MM.1S (cell line): ENCODE data around the gene RGR.

Source experiments
- DNase-seq: peaks from one replicate; pipeline ENCODE4 v3.0.0-alpha.2; 2015
- H2AFZ ChIP-seq: fragments of 300-600 bp; sonication (generic); 2 replicates; pipeline ENCODE4 v1.6.0; 2016; ENCODE audit warnings: antibody characterized with exemption, low read length
- H3F3A ChIP-seq: fragments of 300-600 bp; sonication (generic); 2 replicates; pipeline ENCODE4 v1.6.1; 2016; ENCODE audit warnings: mild to moderate bottlenecking, antibody characterized with exemption, low read length, moderate library complexity, mixed read lengths; ENCODE audit not compliant: insufficient read depth
- H3K27ac ChIP-seq: fragments of 300-600 bp; sonication (generic); 2 replicates; pipeline ENCODE4 v1.5.1; 2016; ENCODE audit warnings: mild to moderate bottlenecking, low read length
- H3K27me3 ChIP-seq: fragments of 300-600 bp; sonication (generic); replicated peaks from 2 replicates; pipeline ENCODE4 v1.6.0; 2016; ENCODE audit warnings: low read length; ENCODE audit not compliant: insufficient read depth
- H3K36me3 ChIP-seq: fragments of 300-600 bp; sonication (generic); replicated peaks from 2 replicates; pipeline ENCODE4 v1.6.1; 2016; ENCODE audit warnings: mild to moderate bottlenecking, low read length, mixed read lengths; ENCODE audit not compliant: insufficient read depth
- H3K4me1 ChIP-seq: fragments of 300-600 bp; sonication (generic); 2 replicates; pipeline ENCODE4 v1.6.1; 2016; ENCODE audit warnings: low read length, mixed read lengths
- H3K4me2 ChIP-seq: fragments of 300-600 bp; sonication (generic); 2 replicates; pipeline ENCODE4 v1.6.0; 2016; ENCODE audit warnings: low read depth, low read length
- H3K4me3 ChIP-seq: fragments of 300-600 bp; sonication (generic); 2 replicates; pipeline ENCODE4 v1.5.1; 2016; ENCODE audit warnings: low read length, mixed read lengths
- H3K79me2 ChIP-seq: fragments of 300-600 bp; sonication (generic); 2 replicates; pipeline ENCODE4 v1.6.1; 2016; ENCODE audit warnings: mixed run types, low read length, mixed read lengths
- H3K9ac ChIP-seq: fragments of 300-600 bp; sonication (generic); 2 replicates; pipeline ENCODE4 v1.6.1; 2016; ENCODE audit warnings: low read length, mixed read lengths
- H3K9me2 ChIP-seq: fragments of 300-600 bp; sonication (generic); replicated peaks from 2 replicates; pipeline ENCODE4 v1.6.1; 2016; ENCODE audit warnings: mild to moderate bottlenecking, low read length, mixed read lengths; ENCODE audit not compliant: insufficient read depth
- H3K9me3 ChIP-seq: fragments of 300-600 bp; sonication (generic); replicated peaks from 2 replicates; pipeline ENCODE4 v1.6.1; 2016; ENCODE audit warnings: mild to moderate bottlenecking, low read length, mixed read lengths; ENCODE audit not compliant: insufficient read depth
- H4K20me1 ChIP-seq: fragments of 300-600 bp; sonication (generic); 2 replicates; pipeline ENCODE4 v1.6.1; 2016; ENCODE audit warnings: mild to moderate bottlenecking, low read length, moderate library complexity, mixed read lengths; ENCODE audit not compliant: insufficient read depth
- EZH2 ChIP-seq: fragments of 300-600 bp; sonication (generic); optimal IDR thresholded peaks from 2 replicates; pipeline ENCODE3; 2017; ENCODE audit warnings: low read depth, mild to moderate bottlenecking, antibody characterized with exemption, low read length, mixed read lengths
- EZH2phosphoT487 ChIP-seq: fragments of 300-600 bp; sonication (generic); IDR thresholded peaks from 2 replicates; pipeline ENCODE4 v1.6.1; 2018; ENCODE audit warnings: antibody characterized with exemption, low read length
- TF ChIP-seq, protein P1 (sequence below): fragments of 300-600 bp; sonication (generic); IDR thresholded peaks from 2 replicates; pipeline ENCODE4 v1.5.1; 2016; ENCODE audit warnings: antibody characterized with exemption, low read length, mixed read lengths

Gene RGR

DNA sequence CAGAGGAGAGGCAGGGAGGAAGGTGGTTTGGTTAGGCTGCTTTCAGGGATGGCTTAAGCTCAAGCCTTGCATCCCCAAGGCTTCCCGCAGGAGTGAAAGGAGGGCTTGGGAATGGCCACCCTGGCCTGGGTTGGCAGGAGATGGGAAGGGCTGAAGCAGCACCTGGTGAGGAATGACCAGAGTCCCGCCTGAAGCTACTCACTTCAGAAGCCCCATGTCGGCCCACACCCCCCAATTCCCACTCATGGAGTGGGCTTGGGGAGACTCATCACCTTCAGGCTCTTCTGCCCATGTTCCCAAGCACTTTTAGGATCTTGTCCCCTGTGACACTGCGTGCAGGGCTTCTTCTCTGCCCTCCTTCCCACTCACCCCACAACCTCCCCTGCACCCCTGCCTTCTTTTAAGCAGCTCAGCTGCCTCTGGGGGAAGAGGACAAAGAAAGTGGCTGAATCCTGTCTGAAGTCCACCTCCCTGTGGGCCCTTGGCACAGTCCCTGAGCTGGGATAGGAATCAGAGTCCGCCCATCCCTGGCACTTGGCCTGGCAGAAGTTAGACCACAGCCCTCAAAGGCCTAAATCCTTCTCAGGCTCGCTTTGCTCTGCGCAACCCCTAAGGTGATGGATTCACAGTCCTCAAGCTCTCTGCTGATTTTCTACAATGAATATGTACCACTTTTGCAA lies 16.5 kb downstream of the RGR start:
- Histone ChIP-seq H3K4me2 (no peak overlapping the region), H2AFZ (no peak overlapping the region), H4K20me1 (no peaks in the 10 kb centered on the region), H3F3A (no peaks in the 10 kb centered on the region), H3K27me3 (no peaks in the 10 kb centered on the region), H3K27ac (no peak overlapping the region), H3K36me3 (no peaks in the 10 kb centered on the region), H3K4me1 (no peaks in the 10 kb centered on the region), H3K79me2 (no peaks in the 10 kb centered on the region), H3K9me2 (no peaks in the 10 kb centered on the region), H3K9ac (no peak overlapping the region), H3K4me3 (no peak overlapping the region), H3K9me3 (no peaks in the 10 kb centered on the region)
- no peak for DNase-seq
- TF ChIP-seq EZH2phosphoT487 (no peak), EZH2 (no peak)
- TF ChIP-seq, protein P1, sequence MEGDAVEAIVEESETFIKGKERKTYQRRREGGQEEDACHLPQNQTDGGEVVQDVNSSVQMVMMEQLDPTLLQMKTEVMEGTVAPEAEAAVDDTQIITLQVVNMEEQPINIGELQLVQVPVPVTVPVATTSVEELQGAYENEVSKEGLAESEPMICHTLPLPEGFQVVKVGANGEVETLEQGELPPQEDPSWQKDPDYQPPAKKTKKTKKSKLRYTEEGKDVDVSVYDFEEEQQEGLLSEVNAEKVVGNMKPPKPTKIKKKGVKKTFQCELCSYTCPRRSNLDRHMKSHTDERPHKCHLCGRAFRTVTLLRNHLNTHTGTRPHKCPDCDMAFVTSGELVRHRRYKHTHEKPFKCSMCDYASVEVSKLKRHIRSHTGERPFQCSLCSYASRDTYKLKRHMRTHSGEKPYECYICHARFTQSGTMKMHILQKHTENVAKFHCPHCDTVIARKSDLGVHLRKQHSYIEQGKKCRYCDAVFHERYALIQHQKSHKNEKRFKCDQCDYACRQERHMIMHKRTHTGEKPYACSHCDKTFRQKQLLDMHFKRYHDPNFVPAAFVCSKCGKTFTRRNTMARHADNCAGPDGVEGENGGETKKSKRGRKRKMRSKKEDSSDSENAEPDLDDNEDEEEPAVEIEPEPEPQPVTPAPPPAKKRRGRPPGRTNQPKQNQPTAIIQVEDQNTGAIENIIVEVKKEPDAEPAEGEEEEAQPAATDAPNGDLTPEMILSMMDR = no peak

DNA sequence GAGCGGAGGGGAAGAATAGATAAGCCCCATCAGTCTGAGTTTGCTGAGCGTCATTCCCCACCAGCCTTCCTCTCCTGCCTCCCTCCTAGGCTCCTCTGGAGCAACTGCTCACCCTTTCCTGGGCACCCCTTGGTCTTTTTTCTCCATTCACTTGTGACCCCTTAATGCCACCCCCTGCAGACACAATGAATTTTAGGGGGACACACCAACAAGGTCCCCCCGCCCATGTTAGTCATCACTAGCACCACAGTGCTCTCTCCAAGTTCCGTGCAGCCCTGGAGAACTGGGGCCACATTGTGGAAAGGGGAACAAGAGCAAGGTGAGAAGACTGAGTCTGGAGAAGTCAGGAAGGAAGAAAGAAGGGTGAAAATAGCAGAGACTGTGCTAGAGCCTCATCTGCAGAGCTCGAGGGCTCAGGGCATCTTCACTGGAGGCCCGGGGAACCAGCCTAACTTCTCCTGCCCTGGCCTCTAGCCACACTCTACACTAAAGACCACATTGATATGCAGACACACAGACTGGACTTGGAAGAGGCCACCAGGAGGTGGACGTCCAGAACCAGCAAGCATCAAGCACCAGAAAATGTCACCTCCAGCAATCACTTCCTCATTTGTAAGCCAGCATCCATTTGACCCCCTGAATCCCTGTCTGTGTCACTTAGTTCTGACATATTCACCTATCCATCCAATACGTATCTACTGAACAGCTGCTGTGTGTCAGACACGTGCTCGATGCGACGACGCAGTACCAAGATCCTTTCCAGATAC lies 17.5 kb downstream of the RGR start:
- no peak overlapping the region for H2AFZ ChIP-seq

GRCh38 chr10:84263716-84264115 lies 18.9 kb downstream of the RGR start:
- Histone ChIP-seq H3K4me2 (no peak overlapping the region), H3K4me1 (no peaks in the 10 kb centered on the region), H3K27ac (no peak overlapping the region), H3K27me3 (no peaks in the 10 kb centered on the region), H3K9me2 (no peaks in the 10 kb centered on the region), H3K9me3 (no peaks in the 10 kb centered on the region), H3K9ac (no peak overlapping the region), H3K4me3 (no peak overlapping the region), H3F3A (no peaks in the 10 kb centered on the region), H3K36me3 (no peaks in the 10 kb centered on the region), H2AFZ (no peak overlapping the region), H4K20me1 (no peaks in the 10 kb centered on the region), H3K79me2 (no peaks in the 10 kb centered on the region)
- no peak for DNase-seq
- TF ChIP-seq EZH2phosphoT487 (no peak), EZH2 (no peak)
- TF ChIP-seq, protein P1 = no peak

More for the DNA sequence above, 17.5 kb downstream of the RGR start:
- Histone ChIP-seq H3K9ac (no peak overlapping the region), H3K9me2 (no peaks in the 10 kb centered on the region), H3K4me1 (no peaks in the 10 kb centered on the region), H3K79me2 (no peaks in the 10 kb centered on the region), H3F3A (no peaks in the 10 kb centered on the region), H3K4me3 (no peak overlapping the region), H3K36me3 (no peaks in the 10 kb centered on the region), H3K4me2 (no peak overlapping the region), H4K20me1 (no peaks in the 10 kb centered on the region), H3K27me3 (no peaks in the 10 kb centered on the region), H3K9me3 (no peaks in the 10 kb centered on the region), H3K27ac (no peak overlapping the region)
- DNase-seq = no peak
- no peak for TF ChIP-seq EZH2
- TF ChIP-seq, protein P1 = no peak
- TF ChIP-seq EZH2phosphoT487 = no peak
